HG02623 (cell line): ENCODE data around the gene TMEM269.

Source experiments
- ATAC-seq: cut with Tn5 transposase; IDR thresholded peaks from one replicate; pipeline ENCODE4 v1.9.1; 2021; ENCODE audit warnings: moderate library complexity; ENCODE audit not compliant: unreplicated experiment

Gene TMEM269

DNA sequence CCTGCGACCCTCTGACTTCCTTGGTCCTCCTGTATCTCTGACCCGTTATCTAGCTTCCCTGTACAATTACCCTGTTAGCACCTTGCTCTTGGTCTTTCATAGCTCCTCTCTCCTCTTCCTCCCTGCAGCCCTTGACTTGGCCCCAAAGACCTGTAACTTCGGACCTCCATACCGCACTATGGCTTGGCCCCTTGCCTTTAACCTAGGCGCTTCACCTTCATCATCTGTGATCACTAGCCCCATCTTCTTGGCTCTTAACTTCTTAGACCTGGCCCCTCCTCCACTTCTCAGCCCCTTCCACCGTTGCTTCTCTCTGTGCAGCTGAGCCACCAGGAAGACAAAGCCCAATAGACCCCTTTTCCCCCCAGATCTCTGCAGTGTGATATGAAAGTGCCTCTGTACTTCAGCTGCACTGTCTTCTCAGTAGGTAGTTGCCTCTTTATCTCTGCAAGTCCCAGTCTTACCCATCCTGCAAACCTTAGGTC, 62.4 kb downstream of the TMEM269 start:
- ATAC-seq = no peak

DNA sequence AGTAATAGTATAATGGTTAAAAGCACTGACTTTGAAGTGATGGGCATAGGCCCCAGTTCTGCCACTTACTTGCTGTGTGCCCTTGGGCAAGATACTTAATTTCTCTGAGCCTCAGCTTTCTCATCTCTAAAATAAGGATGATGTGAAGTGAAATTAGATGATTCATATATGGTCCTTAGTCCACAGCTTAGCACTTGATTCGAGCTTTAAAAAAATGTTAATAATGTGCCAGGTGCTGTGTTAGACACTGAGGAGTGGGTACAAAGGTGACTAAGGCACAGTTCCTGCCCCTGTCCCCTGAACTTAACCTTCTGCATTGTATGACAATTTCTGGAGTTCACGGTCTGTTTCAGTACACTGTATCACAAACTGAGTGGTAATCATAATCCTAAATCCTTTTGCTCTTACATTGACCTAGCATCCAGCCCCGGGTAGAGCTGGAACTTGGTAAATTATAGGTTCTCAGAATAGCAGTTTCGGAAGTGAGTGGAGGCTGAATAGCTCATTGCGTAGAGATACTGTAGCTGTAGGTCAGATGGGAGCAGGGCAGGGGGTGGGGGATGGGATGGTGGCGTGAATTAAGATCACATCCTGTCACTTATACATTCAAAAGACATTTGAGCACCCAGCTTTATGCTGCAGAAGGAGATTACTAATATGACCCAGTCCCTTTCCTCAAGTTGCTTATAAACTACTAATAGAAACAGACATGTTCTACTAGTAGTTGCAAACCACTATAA, 63.1 kb downstream of the TMEM269 start:
- no peak for ATAC-seq

DNA sequence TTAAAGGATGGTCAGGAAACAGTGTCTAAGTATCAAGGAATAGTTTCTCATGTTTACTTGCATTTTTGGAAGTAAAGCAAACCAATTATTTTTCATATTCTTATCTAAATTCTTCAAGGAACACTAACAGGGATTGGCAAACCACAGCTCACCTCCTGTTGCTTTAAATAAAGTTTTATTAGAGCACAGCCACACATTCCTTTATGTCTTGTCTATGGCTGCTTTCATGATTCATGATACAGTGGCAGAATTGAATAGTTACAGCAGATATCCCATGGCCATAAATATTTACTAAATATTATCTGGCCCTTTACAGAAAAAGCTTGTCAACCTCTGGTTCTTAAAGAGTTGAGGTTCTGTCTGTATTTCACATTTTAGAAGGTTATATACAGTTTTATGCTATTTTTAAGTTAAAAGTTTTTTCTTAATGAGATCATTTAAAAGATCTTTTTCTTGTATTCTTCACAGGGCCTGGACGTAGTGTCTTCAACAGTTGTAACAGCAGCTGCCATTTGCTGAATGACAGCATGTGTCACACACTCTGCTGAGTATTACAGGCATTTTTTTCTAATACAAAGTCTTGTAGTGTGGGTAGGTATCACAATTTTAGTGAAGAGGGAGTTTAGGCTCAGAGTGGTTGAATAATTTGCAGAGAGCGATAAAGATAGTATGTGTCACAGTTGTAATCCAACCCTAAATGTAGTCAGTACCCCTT, 64.2 kb downstream of the TMEM269 start:
- no peak for ATAC-seq

DNA sequence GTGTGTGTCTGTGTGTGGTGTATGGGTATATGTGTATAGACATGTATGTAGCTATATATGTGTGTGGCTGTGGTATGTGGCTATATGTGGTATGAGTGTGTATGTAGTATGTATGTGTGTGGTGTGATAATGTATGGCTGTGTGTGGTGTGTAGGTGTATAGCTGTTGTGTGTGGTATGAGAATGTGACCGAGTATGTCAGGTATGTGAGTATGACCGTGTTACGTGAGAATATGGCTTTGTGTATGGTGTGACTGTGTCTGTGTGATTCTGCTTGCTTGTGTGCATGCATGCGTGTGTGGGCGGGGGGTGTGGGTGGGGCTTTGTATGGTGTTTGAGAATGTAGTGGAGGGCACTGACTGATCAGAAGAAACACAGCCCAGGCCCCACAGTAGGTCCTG, 65.2 kb downstream of the TMEM269 start:
- ATAC-seq = no peak
